Ishikawa (cell line): Measurements from ENCODE around the gene HOXA10.
A peak's percentile ranks its signal among the peaks of the same experiment; 100 is the strongest.

Experiments used
- CEBPB ChIP-seq: IDR thresholded peaks from 2 replicates; pipeline ENCODE4 v1.6.1; 2012
- CREB1 ChIP-seq: IDR thresholded peaks from 2 replicates; pipeline ENCODE4 v1.6.1; 2012; ENCODE audit warnings: low read depth
- EGR1 ChIP-seq: IDR thresholded peaks from 2 replicates; pipeline ENCODE4 v1.6.1; 2012
- EP300 ChIP-seq: IDR thresholded peaks from 2 replicates; pipeline ENCODE4 v1.6.1; 2012; ENCODE audit warnings: borderline replicate concordance
- FOXM1 ChIP-seq: IDR thresholded peaks from 2 replicates; pipeline ENCODE4 v1.6.1; 2012; ENCODE audit warnings: low read depth, borderline replicate concordance
- NFIC ChIP-seq: IDR thresholded peaks from 2 replicates; pipeline ENCODE4 v1.6.1; 2012
- RAD21 ChIP-seq: IDR thresholded peaks from 2 replicates; pipeline ENCODE4 v1.6.1; 2012; ENCODE audit warnings: low read depth
- REST ChIP-seq: IDR thresholded peaks from 2 replicates; pipeline ENCODE4 v1.6.1; 2012; ENCODE audit warnings: low read depth, mild to moderate bottlenecking
- TCF12 ChIP-seq: IDR thresholded peaks from 2 replicates; pipeline ENCODE4 v1.6.1; 2012; ENCODE audit warnings: low read depth
- TEAD4 ChIP-seq: IDR thresholded peaks from 2 replicates; pipeline ENCODE4 v1.6.1; 2012
- YY1 ChIP-seq: IDR thresholded peaks from 2 replicates; pipeline ENCODE4 v1.6.1; 2012; ENCODE audit warnings: low read depth
- ZBTB7A ChIP-seq: IDR thresholded peaks from 2 replicates; pipeline ENCODE4 v1.6.1; 2012; ENCODE audit warnings: low read depth
- TF ChIP-seq, protein P1 (sequence below): IDR thresholded peaks from 2 replicates; pipeline ENCODE4 v1.6.1; 2012
- TF ChIP-seq, protein P2 (sequence below): IDR thresholded peaks from 2 replicates; pipeline ENCODE4 v1.6.1; 2012

The HOXA10 gene

GRCh38 chr7:27173956-27174873 is at the start of gene HOXA10:
TSS of gene HOXA10 (minus strand) at chr7:27174320. CDS start at chr7:27174306, 14 bp downstream.
- TF ChIP-seq NFIC, result no peak
- no peak for TF ChIP-seq CREB1
- no peak for TF ChIP-seq CEBPB
- no peak; the same call in 1 of the 2 replicates for TF ChIP-seq EP300
- no peak for TF ChIP-seq TEAD4
- peak; percentile 13; the same call in 1 of the 2 replicates for TF ChIP-seq ZBTB7A
- no peak for TF ChIP-seq RAD21

GRCh38 chr7:27221201-27221797 is 47.2 kb upstream of the HOXA10 start:
- TF ChIP-seq CEBPB (no peak), CREB1 (no peak), REST (no peak)

DNA sequence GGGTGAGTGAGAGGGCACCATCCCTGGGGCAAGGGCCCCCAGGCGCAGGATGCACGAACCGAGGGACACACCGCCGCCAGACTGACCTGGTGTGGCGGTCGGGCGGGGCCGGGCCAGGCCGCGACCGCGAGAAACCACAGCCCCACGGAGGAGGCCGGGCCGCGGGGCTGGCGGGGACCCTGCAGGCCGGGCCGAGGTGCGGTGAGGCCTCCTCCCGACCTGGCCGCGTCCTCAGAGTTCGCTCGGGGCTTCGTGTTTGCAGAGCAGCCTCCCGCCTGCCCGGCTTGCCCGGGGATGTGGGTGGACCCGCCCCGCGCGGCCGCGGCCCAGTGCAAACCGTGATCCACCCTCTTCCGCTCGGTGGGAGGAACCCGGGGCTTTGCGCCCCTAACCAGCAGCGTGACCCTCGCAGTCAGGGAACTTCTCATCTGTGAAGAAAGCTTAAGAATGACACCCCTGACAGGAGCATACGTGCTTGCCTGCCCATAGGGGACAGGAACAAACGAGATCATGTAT is 46.4 kb upstream of the HOXA10 start:
- TF ChIP-seq REST (no peak), NFIC (no peak), CREB1 (no peak), EP300 (no peak)

GRCh38 chr7:27219821-27220220 is 45.7 kb upstream of the HOXA10 start:
- TF ChIP-seq ZBTB7A (no peak), RAD21 (no peak), FOXM1 (no peak), CREB1 (no peak), REST (no peak), NFIC (no peak)
- TF ChIP-seq, protein P1, sequence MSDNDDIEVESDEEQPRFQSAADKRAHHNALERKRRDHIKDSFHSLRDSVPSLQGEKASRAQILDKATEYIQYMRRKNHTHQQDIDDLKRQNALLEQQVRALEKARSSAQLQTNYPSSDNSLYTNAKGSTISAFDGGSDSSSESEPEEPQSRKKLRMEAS, result no peak

- no peak for TF ChIP-seq ZBTB7A
- TF ChIP-seq YY1, result no peak
- TF ChIP-seq REST, result no peak
- TF ChIP-seq CREB1, result no peak
- TF ChIP-seq EP300, result no peak
- no peak for TF ChIP-seq EGR1
- TF ChIP-seq CEBPB, result no peak
- no peak for TF ChIP-seq RAD21
- TF ChIP-seq, protein P2, sequence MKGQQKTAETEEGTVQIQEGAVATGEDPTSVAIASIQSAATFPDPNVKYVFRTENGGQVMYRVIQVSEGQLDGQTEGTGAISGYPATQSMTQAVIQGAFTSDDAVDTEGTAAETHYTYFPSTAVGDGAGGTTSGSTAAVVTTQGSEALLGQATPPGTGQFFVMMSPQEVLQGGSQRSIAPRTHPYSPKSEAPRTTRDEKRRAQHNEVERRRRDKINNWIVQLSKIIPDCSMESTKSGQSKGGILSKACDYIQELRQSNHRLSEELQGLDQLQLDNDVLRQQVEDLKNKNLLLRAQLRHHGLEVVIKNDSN, result no peak
- TF ChIP-seq FOXM1, result no peak
- no peak for TF ChIP-seq TCF12
Observed at GRCh38 chr7:27217951-27218350, 43.8 kb upstream of the HOXA10 start.
